GM21825 (cell line): ENCODE results near the gene MAEL.
"Not testable (repeated sequence)": the region's sequence is repeated elsewhere in the genome, so short reads cannot be mapped to it uniquely, and the experiment has no call there.

Source experiments
- ATAC-seq: cut with Tn5 transposase; IDR thresholded peaks from one replicate; pipeline ENCODE4 v1.9.1; 2021; ENCODE audit warnings: mild to moderate bottlenecking, moderate library complexity; ENCODE audit not compliant: unreplicated experiment

The MAEL gene

GRCh38 chr1:166977951-166978350, 11.1 kb upstream of the MAEL start:
- no peak for ATAC-seq

DNA sequence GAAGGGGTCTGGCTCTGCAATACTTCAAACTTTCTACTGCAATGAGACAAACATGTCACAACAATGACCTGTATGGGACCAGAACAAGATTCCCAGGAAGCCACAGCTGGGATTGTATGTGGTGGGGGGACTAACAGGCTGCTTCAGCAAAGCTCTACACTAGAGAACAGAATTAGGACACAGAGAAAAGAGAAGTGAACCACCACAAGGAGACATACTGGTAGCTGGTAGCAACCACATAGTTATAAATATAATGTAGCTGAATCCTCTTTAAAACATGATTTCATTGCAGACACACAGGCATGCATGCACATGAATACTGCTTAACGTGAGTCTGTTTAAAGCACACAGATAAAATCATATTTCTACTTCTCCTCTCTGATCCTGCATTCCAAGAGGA, 10.3 kb upstream of the MAEL start:
- ATAC-seq, result no peak

GRCh38 chr1:166980383-166980782, 8.7 kb upstream of the MAEL start:
- no peak for ATAC-seq

DNA sequence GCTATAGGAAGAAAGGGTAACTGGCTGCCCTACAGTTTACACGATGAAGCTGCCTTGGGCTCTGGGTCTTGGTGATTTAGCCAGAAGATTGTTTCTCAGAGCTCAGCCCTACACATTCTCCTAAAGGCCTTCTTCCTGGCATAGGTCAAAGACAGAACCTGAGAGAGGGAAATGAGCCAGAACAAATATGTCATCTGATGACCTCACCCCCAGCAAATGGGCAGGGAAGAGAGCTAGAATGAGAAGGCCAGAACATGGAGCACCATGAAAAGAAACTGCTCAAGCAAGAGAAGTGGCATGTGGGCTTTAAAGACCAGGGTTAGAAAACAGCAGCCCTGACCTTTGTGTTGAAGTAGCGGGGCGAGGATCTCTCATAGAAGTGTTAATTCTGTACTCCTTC, 8.3 kb upstream of the MAEL start:
- no peak for ATAC-seq

DNA sequence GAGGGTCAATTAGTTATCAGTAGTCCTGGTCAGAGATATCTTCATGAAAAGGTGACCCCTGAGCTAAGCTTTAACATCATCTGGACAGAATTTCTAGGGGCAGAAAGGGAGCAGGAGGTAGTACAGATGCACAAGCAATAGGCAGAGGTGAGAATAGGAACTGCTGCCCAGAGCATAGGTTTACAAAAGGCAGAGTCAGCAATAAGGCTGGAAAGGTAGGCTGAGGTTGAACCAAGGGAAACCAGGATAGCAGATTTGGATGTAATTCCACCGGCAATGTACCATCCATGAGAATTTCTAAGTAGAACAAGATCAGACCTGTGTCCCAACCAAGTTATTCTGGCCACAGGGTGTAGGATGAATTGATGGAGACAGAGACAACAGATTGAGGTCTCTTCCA, 7.5 kb upstream of the MAEL start:
- no peak for ATAC-seq

DNA sequence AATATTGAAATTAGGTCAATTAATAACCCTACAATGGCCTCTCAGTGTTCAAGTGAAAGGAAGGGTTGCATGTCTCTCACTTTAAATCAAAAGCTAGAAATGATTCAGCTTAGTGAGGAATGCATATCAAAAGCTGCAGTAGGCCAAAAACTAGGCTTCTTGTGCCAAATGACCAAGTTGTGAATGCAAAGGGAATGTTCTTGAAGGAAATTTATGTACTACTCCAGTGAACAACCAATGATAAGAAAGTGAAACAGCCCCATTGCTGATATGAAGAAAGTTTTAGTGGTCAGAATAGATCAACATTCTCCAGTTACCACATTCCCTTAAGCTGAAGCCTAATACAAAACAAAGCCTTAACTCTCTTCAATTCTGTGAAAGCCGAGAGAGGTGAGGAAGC, 10.0 kb downstream of the MAEL start:
- no peak for ATAC-seq

GRCh38 chr1:166999500-167000055, 10.5 kb downstream of the MAEL start:
- no peak for ATAC-seq

GRCh38 chr1:167000546-167000945, 11.5 kb downstream of the MAEL start:
- no peak for ATAC-seq

DNA sequence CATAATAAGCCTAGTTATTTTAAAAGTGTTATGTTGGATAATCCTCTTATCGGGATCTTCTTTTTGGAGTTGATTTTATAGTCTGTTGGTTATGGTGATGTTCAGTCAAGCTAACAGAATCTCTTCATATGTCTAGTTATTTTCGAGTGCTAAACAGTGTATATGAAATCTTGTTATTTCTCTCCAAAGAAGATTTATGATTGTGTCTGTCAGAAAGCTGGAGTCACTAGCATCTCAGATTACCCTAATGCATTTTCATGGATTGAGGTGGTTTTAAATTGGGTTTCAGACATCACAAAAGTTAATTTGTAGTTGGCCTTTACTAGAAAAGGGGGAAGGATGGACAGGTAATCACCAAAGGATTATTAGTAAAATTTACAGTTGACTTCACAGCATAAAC, 13.3 kb downstream of the MAEL start:
- no peak for ATAC-seq

DNA sequence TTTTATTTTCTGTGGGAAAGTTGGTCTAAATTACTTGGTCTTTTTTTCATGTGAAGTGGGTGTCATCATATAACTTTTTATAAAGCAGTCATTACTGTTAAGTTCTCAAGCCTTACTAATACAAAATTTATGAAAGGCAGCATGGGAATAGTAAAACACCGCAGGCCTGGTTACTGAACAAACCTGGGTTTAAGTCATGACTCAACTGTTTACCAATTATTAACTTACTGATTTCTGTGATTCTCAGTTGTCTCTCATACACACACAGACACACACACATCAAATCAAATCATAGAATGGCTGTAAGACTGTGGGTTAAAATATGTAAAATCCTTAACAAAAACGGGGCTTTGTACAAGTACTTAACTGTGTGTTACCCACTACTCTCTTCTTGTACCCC, 14.6 kb downstream of the MAEL start:
- no peak for ATAC-seq

- no peak for ATAC-seq
Observed at GRCh38 chr1:167011560-167012191, 22.6 kb downstream of the MAEL start.

DNA sequence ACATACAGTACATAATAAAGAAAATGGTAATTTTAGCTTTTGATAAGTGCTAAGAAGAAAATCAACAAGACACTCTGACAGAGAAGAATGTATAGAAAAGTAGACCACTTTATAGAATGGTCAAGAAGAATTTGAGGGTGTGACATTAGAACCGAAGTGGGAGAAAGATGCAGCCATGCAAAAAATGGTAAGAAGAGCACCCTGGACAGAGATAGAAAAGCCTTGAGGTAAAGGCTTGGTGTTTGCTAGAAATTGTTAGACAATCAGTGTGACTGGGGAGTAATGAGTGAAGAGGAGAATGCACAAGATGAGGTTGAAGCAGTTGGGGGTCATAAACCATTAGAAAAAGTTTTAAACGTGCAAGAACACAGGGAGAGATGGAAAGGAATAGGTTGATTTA, 23.5 kb downstream of the MAEL start:
- no peak for ATAC-seq

- ATAC-seq, result no peak
Observed at GRCh38 chr1:167013108-167013929, 24.2 kb downstream of the MAEL start.

GRCh38 chr1:167016100-167016750, 27.1 kb downstream of the MAEL start:
- no peak for ATAC-seq

DNA sequence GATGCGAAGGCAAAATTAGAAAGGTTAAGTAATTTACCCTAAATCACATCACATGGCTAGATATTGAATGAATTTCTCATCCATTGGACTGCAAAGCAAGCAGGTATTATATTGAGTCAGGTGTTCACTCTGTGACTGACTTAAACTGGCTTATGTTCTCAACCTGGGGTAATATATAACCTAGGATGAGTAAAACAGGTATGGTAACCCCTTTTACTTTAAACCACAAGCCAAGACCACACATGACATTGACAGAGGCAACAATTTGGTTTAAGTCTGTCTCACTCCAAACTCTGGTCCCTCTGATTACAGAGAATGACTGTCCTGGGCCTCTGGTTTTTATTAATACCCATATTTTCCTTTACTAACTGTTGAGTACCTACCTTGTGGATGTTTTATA, 33.3 kb downstream of the MAEL start:
- no peak for ATAC-seq

GRCh38 chr1:167029553-167029952, 40.5 kb downstream of the MAEL start:
- not testable (repeated sequence) for ATAC-seq

DNA sequence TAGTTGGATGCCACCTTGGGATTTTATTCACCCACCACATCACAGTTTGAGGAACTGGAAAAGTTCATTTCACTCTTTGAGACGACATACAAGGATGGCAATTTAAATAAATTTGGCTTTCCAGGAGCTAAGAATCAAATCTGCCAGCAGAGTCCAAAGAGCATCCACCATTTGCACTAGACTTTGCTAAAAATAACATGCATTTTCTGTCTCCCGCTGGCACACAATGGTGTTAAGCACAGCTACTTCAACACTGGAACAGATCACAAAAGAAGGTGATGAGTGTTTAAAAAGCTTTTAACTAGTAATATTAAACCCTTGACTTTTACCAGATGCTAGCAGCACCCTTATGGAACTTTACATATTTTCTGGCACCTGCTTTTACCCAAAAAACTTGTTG, 44.6 kb downstream of the MAEL start:
- ATAC-seq, result no peak

- peak; percentile 99 for ATAC-seq
Observed at GRCh38 chr1:167043752-167044488, 54.8 kb downstream of the MAEL start.

- ATAC-seq, result no peak
Observed at GRCh38 chr1:167051907-167052306, 62.8 kb downstream of the MAEL start.

GRCh38 chr1:167052389-167052788, 63.3 kb downstream of the MAEL start:
- no peak for ATAC-seq

GRCh38 chr1:167054531-167054930, 65.5 kb downstream of the MAEL start:
- no peak for ATAC-seq
